HG02943 (cell line): Measurements from ENCODE around the gene TBATA.
"Not testable (repeated sequence)": the region's sequence is repeated elsewhere in the genome, so short reads cannot be mapped to it uniquely, and the experiment has no call there.

Source experiments
- ATAC-seq: cut with Tn5 transposase; IDR thresholded peaks from one replicate; pipeline ENCODE4 v1.9.1; 2021; ENCODE audit warnings: mild to moderate bottlenecking, low read depth, moderate library complexity; ENCODE audit not compliant: unreplicated experiment

The TBATA gene

DNA sequence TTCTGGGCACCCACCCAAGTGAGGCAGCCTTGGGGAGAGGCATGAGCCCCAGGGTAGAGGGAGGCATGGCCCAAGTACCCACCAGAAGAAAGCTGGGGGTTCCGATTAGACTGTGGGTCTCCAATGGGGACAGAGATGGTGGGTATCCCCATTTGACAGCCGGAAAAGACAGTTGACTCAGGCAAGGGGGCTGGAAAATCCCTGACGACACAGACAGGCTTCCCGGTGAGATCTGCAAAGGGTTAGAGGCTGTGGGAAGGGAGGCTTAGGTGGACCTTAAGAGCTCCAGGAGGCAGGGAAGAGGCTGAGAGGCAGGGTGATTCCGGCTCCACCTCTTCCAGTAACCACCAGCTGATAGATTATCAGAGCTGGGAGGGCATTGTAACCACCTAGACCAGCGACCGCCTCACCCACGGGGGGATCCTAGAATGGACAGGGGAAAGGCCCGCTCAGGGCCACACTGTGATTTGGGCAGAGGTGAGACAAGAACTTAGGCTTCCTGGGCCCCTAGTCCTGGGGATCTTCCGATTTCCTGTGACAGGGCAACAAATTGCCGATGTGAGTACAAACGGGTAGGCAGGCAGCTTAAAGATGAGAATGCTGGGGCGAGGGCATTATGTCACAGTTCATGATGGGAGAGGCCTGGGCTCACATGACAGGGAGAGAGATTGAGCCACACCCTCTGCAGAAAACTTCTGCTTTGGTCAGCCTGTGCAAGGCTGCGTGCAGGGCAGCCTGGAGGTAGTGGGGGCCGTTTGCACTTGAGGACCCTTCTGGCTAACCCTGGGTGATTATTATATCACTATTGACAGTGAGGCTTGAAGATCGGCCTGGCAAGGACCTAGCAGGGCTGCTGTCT is 5.4 kb downstream of the TBATA start:
- no peak for ATAC-seq

- ATAC-seq, result no peak
These were observed 6.1 kb downstream of the TBATA start for GRCh38 chr10:70779088-70779487.

- no peak for ATAC-seq
These were observed 6.8 kb downstream of the TBATA start for GRCh38 chr10:70778267-70778924.

GRCh38 chr10:70777063-70777875 is 7.9 kb downstream of the TBATA start:
- ATAC-seq, result no peak

- ATAC-seq, result no peak
These were observed 8.6 kb downstream of the TBATA start for GRCh38 chr10:70776455-70777005.

- ATAC-seq, result no peak
These were observed 9.3 kb downstream of the TBATA start for GRCh38 chr10:70775679-70776454.

DNA sequence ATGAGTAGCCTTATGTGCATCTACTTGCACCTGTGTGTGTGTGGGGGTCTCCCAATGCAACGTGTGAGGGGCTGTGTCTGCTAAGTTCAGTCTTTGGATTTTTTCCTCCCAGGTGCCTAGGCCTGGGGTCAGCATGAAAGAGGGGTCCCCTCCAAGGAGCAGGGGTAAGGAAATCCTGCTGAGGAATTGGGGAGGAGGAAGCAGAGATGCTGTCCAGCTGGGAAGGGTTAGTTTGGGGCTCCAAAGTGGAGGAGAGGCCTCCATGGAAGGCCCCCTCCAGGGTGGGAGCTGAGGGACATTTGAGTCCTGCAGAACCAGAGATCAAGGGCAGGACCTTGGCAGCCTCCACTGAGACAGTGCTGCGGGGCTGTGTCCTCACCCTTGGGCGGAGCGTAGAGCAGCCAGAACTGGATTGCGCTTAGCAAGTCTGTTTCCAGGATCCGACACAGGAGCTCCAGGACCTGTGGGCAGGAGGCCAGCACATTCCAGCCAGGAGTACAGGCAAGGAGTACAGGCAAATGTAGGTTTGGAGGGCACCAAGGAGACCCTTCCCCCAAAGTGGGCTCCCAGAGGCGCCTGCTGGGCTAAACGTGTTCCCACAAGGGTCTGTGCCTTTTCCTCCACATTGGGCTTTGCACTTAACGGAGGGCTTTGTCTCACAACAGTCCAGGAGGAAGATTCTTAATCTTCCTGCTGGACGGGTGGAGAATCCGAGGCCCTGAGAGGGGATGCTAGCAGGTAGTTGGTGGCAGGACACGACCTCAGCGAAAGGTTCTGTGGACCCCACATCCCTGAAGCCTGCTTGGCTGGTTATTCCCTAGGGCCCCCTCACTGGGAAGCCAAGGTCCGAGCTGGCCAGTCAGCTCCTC is 10.1 kb downstream of the TBATA start:
- ATAC-seq, result no peak

DNA sequence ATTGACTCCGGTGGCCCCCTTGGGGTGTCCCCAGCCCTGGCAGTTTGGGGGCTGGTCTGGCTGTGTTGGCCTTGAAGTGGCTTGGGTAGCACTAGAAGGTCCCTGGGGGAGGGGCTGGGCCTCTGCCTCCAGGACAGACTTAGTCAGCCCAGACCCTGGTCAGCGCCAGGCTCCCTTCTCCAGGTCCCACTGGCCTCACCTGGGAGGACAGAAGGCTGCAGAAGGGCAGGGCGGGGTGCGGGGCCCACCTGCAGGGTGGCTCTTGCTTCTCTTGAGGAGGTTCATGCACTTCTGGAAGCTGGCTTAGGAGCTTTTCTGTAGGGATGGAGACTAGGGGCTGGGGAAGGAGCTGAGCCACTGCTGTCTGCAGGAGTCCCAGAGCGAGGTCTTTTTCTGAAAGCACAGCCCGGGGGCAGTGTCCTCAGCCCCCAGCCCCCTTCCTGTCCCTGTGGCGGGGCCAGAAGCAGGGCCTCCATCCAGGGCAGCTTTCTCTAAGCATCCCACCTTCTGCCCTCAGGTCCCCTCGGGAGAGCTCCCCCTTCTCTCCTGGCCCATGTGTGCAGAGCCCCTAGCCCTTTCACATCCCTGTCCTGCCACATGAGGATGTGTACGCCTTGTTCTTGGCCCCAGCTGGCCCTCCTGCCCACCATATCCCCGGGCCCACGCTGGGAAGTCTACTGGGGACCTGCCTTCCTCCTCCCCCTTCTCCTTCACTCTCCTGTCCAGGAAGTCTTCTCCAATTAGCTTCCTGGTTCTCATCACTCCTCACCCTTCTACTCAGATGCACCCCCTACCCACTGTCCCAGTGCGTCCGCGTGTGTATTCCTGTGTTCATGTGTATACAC is 11.0 kb downstream of the TBATA start:
- ATAC-seq, result no peak

DNA sequence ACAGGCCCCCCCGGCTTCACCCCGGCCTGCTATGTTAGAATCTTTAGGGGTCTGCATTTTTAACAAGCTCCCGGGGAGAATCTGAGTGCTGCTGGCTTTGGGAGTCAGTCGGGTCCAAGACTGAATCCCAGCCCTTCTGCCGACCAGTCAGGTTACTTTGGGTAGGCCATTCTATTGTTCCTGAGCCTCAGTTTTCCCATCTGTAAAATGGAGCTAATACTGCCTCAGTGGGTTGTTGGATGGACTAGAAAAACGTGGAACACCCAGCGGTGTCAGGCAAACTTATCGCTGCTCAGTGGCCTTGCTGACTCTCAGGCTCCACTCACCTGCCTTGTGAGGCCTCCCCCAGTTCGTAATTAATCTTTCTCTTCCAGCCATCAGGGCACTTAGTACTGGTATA is 11.7 kb downstream of the TBATA start:
- no peak for ATAC-seq

- ATAC-seq, result no peak
These were observed 12.6 kb downstream of the TBATA start for GRCh38 chr10:70772627-70773026.

GRCh38 chr10:70771311-70772194 is 13.6 kb downstream of the TBATA start:
- no peak for ATAC-seq

GRCh38 chr10:70770516-70770915 is 14.7 kb downstream of the TBATA start:
- not testable (repeated sequence) for ATAC-seq

DNA sequence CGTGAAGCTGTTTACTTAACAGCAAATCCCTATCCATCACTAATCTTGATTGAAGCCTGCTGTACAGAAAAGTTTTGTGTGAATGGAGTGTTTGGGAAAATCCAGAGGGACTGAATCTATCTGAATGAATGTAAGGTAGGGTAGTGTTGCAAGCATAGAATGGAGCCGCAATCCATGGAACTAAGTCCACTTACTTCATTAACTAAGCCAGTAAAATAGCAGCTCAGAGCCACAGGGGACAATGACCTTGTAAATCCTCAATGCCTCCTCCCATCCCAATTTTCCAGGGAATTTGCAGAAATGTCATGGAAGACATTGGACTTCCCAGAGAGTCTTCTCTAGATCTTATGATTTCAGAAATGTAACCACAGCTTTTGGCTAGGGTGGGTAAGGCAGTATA is 15.2 kb downstream of the TBATA start:
- no peak for ATAC-seq

DNA sequence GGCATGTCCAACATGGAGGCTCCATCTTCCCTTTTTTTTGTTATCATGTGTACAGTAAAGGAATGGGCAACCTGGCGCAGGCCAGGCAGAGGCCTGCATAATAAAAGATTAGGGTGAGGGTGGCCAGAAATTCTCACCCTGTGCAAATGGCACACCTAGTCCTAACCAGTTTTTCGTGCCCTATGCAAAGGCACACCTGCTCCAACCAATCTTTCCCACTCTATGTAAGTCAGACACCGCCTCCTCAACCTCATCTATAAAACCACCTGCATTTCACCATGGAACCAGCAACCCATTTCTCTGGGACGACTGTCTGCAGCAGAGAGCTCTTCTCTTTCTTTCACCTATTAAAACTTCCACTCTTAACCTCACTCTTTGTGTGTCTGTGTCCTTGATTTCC is 16.1 kb downstream of the TBATA start:
- ATAC-seq, result no peak

DNA sequence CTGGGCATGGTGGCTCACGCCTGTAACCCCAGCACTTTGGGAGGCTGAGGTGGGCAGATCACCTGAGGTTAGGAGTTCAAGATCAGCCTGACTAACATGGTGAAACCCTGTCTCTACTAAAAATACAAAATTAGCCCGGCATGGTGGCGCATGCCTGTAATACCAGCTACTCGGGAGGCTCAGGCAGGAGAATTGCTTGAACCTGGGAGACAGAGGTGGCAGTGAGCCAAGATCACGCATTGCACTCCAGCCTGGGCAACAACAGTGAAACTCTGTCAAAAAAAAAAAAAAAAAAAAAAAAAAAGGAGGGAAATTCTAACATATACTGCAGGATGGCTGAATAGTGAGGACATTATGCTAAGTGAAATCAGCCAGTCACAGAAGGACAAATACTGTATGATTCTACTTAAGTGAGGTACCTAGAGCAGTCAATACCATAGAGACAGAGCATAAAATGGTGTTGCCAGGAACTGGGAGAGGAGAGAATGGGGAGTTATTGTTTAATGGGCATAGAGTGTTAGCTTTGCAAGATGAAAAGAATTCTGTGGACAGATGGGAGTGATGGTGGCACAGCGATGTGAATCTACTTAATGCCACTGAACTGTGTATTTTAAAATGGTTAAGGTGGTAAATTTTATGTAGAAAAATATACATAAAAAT is 17.0 kb downstream of the TBATA start:
- not testable (repeated sequence) for ATAC-seq

DNA sequence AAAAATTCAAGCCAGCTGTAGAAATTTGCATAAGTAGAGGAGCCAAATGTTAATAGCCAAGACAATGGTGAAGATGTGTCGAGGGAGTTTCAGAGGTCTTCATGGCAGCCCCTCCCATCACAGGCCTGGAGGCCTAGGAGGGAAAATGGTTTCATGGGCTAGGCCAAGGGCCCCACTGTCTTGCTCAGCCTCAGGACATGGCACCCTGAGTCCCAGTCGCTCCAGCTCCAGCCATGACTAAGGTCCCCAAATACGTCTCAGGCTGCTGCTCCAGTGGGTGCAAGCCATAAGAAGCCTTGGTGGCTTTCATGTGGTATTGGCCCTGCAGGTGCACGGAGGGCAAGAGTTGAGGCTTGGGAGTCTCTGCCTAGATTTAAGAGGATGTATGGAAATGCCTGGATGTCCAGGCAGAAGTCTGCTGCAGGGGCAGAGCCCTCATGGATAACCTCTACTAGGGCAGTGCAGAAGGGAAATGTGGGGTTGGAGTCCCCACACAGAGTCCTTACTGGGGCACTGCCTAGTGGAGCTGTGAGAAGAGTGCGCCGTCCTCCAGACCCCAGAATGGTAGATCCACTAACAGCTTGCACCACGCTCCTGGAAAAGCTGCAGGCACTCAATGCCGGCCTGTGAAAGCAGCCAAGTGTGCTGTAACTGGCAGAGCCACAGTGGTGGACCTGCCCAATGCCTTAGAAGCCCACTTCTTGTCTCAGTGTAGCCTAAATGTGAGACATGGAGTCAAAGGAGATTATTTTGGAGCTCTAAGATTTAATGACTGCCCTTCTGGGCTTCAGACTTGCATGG is 19.2 kb downstream of the TBATA start:
- no peak for ATAC-seq
